Measurements from ENCODE around the gene C11orf16. TPM values are rescaled to one million over a fixed set of nuclear protein-coding genes. Genes with fewer than 3 reads are reported as not detected.

The C11orf16 gene
- total RNA-seq, 1 experiment from 2014 or later = not detected

GRCh38 chr11:8914661-8915018 lies 18.1 kb downstream of the C11orf16 start:
- no peaks in the 10 kb centered on the region for H3K4me1 ChIP-seq
- POLR2A ChIA-PET = no interaction called here
- Mint-ChIP-seq H3K36me3 (ENCODE audit: insufficient read depth, unreplicated experiment) (peaks cover 32% of the 10 kb centered on the region), H3K4me1 (ENCODE audit: low read depth, unreplicated experiment) (peaks cover 12% of the 10 kb centered on the region), H3K27me3 (ENCODE audit: insufficient read depth, unreplicated experiment) (no peaks in the 10 kb centered on the region), H3K27ac (ENCODE audit: unreplicated experiment) (no peak overlapping the region), H3K4me3 (ENCODE audit: unreplicated experiment) (no peak overlapping the region), H3K9me3 (ENCODE audit: unreplicated experiment) (no peaks in the 10 kb centered on the region)
- H3K9me3 ChIP-seq = no peaks in the 10 kb centered on the region
- no TSS peak for BruUV-seq (replicated peaks)
- TF ChIP-seq CTCF (IDR thresholded peaks at IDR 0.05; ENCODE audit: insufficient read depth in 1 of 2, low read depth in 1 of 2, low read length in 1 of 2, severe bottlenecking in 1 of 2, unreplicated experiment in 1 of 2) = peak in 1 of 2 experiments; percentile 1
- CTCF ChIA-PET = interaction anchor here (1.0 to 2.4 kb wide), 5 partner anchors 21 to 223 kb away, joined by 3 to 42 read pairs (median 6); partner anchors contain the start of gene ASCL3
- H3K27me3 ChIP-seq (replicated peaks; ENCODE audit: control insufficient read depth, insufficient read depth, low read length) = no peaks in the 10 kb centered on the region
- intact Hi-C loops (cut with micrococcal nuclease; ENCODE audit: unreplicated experiment) = loop anchor here (1.0 to 5.0 kb wide), 4 partner anchors 45 to 1437 kb away; no protein-coding TSS in a partner anchor
- 0 out of 2 replicates have a peak, but pooled peaks cover 2% of the 10 kb centered on the region for H3K36me3 ChIP-seq (ENCODE audit: control insufficient read depth, insufficient read depth, low read length)
- no peak for DNase-seq
- H3K4me3 ChIP-seq (ENCODE audit: low read depth, low read length) = no peak overlapping the region

GRCh38 chr11:8913961-8914660 lies 18.6 kb downstream of the C11orf16 start:
- Mint-ChIP-seq H3K27ac (ENCODE audit: unreplicated experiment) (no peak overlapping the region), H3K36me3 (ENCODE audit: insufficient read depth, unreplicated experiment) (peaks cover 27% of the 10 kb centered on the region), H3K4me3 (ENCODE audit: unreplicated experiment) (no peak overlapping the region), H3K27me3 (ENCODE audit: insufficient read depth, unreplicated experiment) (peaks cover 1% of the 10 kb centered on the region), H3K4me1 (ENCODE audit: low read depth, unreplicated experiment) (peaks cover 16% of the 10 kb centered on the region), H3K9me3 (ENCODE audit: unreplicated experiment) (no peaks in the 10 kb centered on the region)
- peak; percentile 69 to 73 for TF ChIP-seq CTCF (IDR thresholded peaks at IDR 0.05; ENCODE audit: insufficient read depth in 1 of 2, low read depth in 1 of 2, low read length in 1 of 2, severe bottlenecking in 1 of 2, unreplicated experiment in 1 of 2)
- CTCF ChIA-PET = interaction anchor here (2.1 to 2.4 kb wide), 2 partner anchors 46 to 223 kb away, joined by 6 to 42 read pairs; no protein-coding TSS in a partner anchor
- Histone ChIP-seq H3K36me3 (ENCODE audit: control insufficient read depth, insufficient read depth, low read length) (0 out of 2 replicates have a peak, but pooled peaks cover 2% of the 10 kb centered on the region), H3K4me3 (ENCODE audit: low read depth, low read length) (no peak overlapping the region), H3K27me3 (replicated peaks; ENCODE audit: control insufficient read depth, insufficient read depth, low read length) (no peaks in the 10 kb centered on the region), H3K9me3 (no peaks in the 10 kb centered on the region), H3K4me1 (no peaks in the 10 kb centered on the region)
- intact Hi-C loops (cut with micrococcal nuclease; ENCODE audit: unreplicated experiment) = loop anchor here (1.0 to 5.0 kb wide), 4 partner anchors 45 to 1437 kb away; no protein-coding TSS in a partner anchor
- TSS peak; percentile 27 for BruUV-seq (replicated peaks)
- peak in 1 of 2 experiments; percentile 56 for DNase-seq
- POLR2A ChIA-PET = no interaction called here

- peak within 1 kb of the TSS; percentile 75 for H3K4me3 Mint-ChIP-seq (ENCODE audit: unreplicated experiment)
- no peaks in the 10 kb centered on the region for H3K27me3 ChIP-seq (replicated peaks; ENCODE audit: control insufficient read depth, insufficient read depth, low read length)
- intact Hi-C loops (cut with micrococcal nuclease; ENCODE audit: unreplicated experiment) = loop anchor here (1.0 to 5.0 kb wide), 4 partner anchors 40 to 1434 kb away; partner anchors contain the start of gene TMEM9B
- DNase-seq = peak; percentile 94 to 95
- no TSS peak for BruUV-seq (replicated peaks)
- H3K36me3 ChIP-seq (ENCODE audit: control insufficient read depth, insufficient read depth, low read length) = no peaks in the 10 kb centered on the region
- H3K27ac Mint-ChIP-seq (ENCODE audit: unreplicated experiment) = peak within 1 kb of the TSS; percentile 18
- H3K36me3 Mint-ChIP-seq (ENCODE audit: insufficient read depth, unreplicated experiment) = peaks cover 21% of the 10 kb centered on the region
- no peak for TF ChIP-seq CTCF (IDR thresholded peaks at IDR 0.05; ENCODE audit: insufficient read depth in 1 of 2, low read depth in 1 of 2, low read length in 1 of 2, severe bottlenecking in 1 of 2, unreplicated experiment in 1 of 2)
- H3K9me3 Mint-ChIP-seq (ENCODE audit: unreplicated experiment) = no peaks in the 10 kb centered on the region
- ChIA-PET POLR2A (interaction anchor here (0.7 to 1.2 kb wide), 3 partner anchors 43 to 54 kb away, joined by 3 read pairs; partner anchors contain the start of gene TMEM9B), CTCF (interaction anchor here (0.6 to 2.6 kb wide), 3 partner anchors 14 to 57 kb away, joined by 3 to 15 read pairs (median 3); no protein-coding TSS in a partner anchor)
- no peaks in the 10 kb centered on the region for H3K4me1 ChIP-seq
- peak within 1 kb of the TSS; percentile 64 for H3K4me3 ChIP-seq (ENCODE audit: low read depth, low read length)
- H3K27me3 Mint-ChIP-seq (ENCODE audit: insufficient read depth, unreplicated experiment) = peaks cover 7% of the 10 kb centered on the region
- H3K9me3 ChIP-seq = no peaks in the 10 kb centered on the region
- peaks cover 8% of the 10 kb centered on the region for H3K4me1 Mint-ChIP-seq (ENCODE audit: low read depth, unreplicated experiment)
Observed at GRCh38 chr11:8911029-8911823, 21.5 kb downstream of the C11orf16 start, which contains the start of gene AKIP1. Gene AKIP1 (plus strand): TSS chr11:8911189. CDS start chr11:8911450, 261 bp downstream.
